Panc1 (cell line): Measurements from ENCODE around the gene SHC3. TPM values are rescaled to one million over a fixed set of nuclear protein-coding genes. Genes with fewer than 3 reads are reported as not detected.

Experiments
- ATAC-seq: fragments of 200-7000 bp; cut with Tn5 transposase; 2 replicates; pipeline ENCODE4 v1.9.1; 2020; ENCODE audit warnings: mild to moderate bottlenecking, moderate library complexity
- BruUV-seq: library from RNA; stranded (reverse); fragments of 400-500 nt; replicated peaks from 2 replicates; lab custom pipeline; 2021; lab: Mats Ljungman, UMichigan
- CTCF ChIA-PET: fragments of 300-600 bp; sonication (Branson Sonifier 250); formaldehyde crosslinking; loops from one replicate; lab custom pipeline; 2022; ENCODE audit warnings: antibody characterized with exemption; lab: Charles Lee
- POLR2A ChIA-PET: fragments of 300-600 bp; sonication (Branson Sonifier 250); formaldehyde crosslinking; loops from one replicate; lab custom pipeline; 2022; ENCODE audit warnings: antibody characterized with exemption; lab: Charles Lee
- DNase-seq: peaks from one replicate; pipeline ENCODE4 v3.0.0-alpha.2; 2010; ENCODE audit warnings: low read depth, low spot score
- H3K27ac ChIP-seq: 2 replicates; pipeline ENCODE4 v1.5.1; 2011; ENCODE audit warnings: mild to moderate bottlenecking, low read length, inconsistent platforms
- H3K27me3 ChIP-seq: fragments of 200-500 bp; sonication (Bioruptor generic); 2 replicates; pipeline ENCODE4 v1.6.0; 2014; ENCODE audit warnings: low read length, inconsistent platforms; ENCODE audit not compliant: control insufficient read depth, insufficient read depth
- H3K36me3 ChIP-seq: fragments of 200-500 bp; sonication (Bioruptor generic); 2 replicates; pipeline ENCODE4 v1.5.1; 2014; ENCODE audit warnings: inconsistent platforms, mild to moderate bottlenecking, low read length, moderate library complexity; ENCODE audit not compliant: control insufficient read depth, insufficient read depth
- H3K4me1 ChIP-seq: 2 replicates; pipeline ENCODE4 v1.5.1; 2011; ENCODE audit warnings: inconsistent platforms, mild to moderate bottlenecking, low read length, moderate library complexity; ENCODE audit not compliant: control insufficient read depth, insufficient read depth
- H3K4me3 ChIP-seq, 2 experiments: 2 replicates each; pipeline ENCODE4 v1.5.1; 2011 to 2012; ENCODE audit warnings: low read depth in 2 of 2, low read length in 2 of 2, mild to moderate bottlenecking in 2 of 2, inconsistent platforms in 1 of 2, moderate library complexity in 1 of 2
- H3K9me3 ChIP-seq: fragments of 200-500 bp; sonication (Bioruptor generic); 2 replicates; pipeline ENCODE4 v1.5.1; 2014; ENCODE audit warnings: low read depth, mild to moderate bottlenecking, inconsistent platforms, low read length, moderate library complexity; ENCODE audit not compliant: control insufficient read depth, insufficient read depth
- CTCF ChIP-seq: fragments of 450-650 bp; IDR thresholded peaks from 2 replicates; pipeline ENCODE4 v1.5.1; 2017; ENCODE audit warnings: mild to moderate bottlenecking
- POLR2AphosphoS5 ChIP-seq: IDR thresholded peaks from 2 replicates; pipeline ENCODE4 v1.6.1; 2012; ENCODE audit warnings: mild to moderate bottlenecking, low read depth, low read length, moderate library complexity
- REST ChIP-seq, 2 experiments: IDR thresholded peaks; 2 replicates each; pipeline ENCODE4 v1.6.1; 2011 to 2012; ENCODE audit warnings: low read depth in 2 of 2, control low read depth in 1 of 2, low read length in 1 of 2, mild to moderate bottlenecking in 1 of 2, moderate library complexity in 1 of 2; ENCODE audit not compliant: insufficient read depth in 1 of 2
- SIN3A ChIP-seq: IDR thresholded peaks from 2 replicates; pipeline ENCODE4 v1.6.1; 2012; ENCODE audit warnings: low read depth, mild to moderate bottlenecking, low read length, moderate library complexity, borderline replicate concordance; ENCODE audit not compliant: insufficient read depth
- TCF7L2 ChIP-seq: IDR thresholded peaks from 2 replicates; pipeline ENCODE4 v1.6.1; 2011; ENCODE audit warnings: mild to moderate bottlenecking, low read depth, low read length, inconsistent platforms
- in situ Hi-C: cut with HindIII; loops from 2 replicates; pipeline ENCODE4 v1.10.0; 2016; ENCODE audit warnings: low sequenced_read_pairs, low pct_unique_long_range_greater_than_20kb
- intact Hi-C: fragments of 100-400 bp; cut with micrococcal nuclease; formaldehyde crosslinking; loops from one replicate; pipeline ENCODE4 v1.10.0; 2022; ENCODE audit not compliant: unreplicated experiment
- total RNA-seq: library from RNA; stranded (reverse); gene quantifications from one replicate; pipeline ENCODE4 v1.2.1, GENCODE V29; 2021; ENCODE audit not compliant: unreplicated experiment

The SHC3 gene
- total RNA-seq, 1 experiment from 2014 or later, result 1.7 TPM

GRCh38 chr9:88991066-88992034 lies 187.3 kb downstream of the SHC3 start, which contains the start of gene S1PR3:
Gene S1PR3 (plus strand): TSS chr9:88991468. CDS start chr9:89001201, 9,733 bp downstream.
- H3K4me3 ChIP-seq, result peak within 1 kb of the TSS; percentile 59 to 67
- no peaks in the 10 kb centered on the region for H3K27me3 ChIP-seq
- DNase-seq (no peak), ATAC-seq (peak; percentile 89)
- no peak for TF ChIP-seq TCF7L2
- no peak for TF ChIP-seq SIN3A
- TF ChIP-seq POLR2AphosphoS5, result no peak
- peak; percentile 12 for TF ChIP-seq CTCF
- H3K36me3 ChIP-seq, result no peaks in the 10 kb centered on the region
- H3K4me1 ChIP-seq, result peaks cover 2% of the 10 kb centered on the region
- ChIA-PET CTCF (interaction anchor here (0.6 kb wide), 2 partner anchors 24 to 411 kb away, joined by 6 to 14 read pairs; no protein-coding TSS in a partner anchor), POLR2A (no interaction called here)
- no peaks in the 10 kb centered on the region for H3K9me3 ChIP-seq
- in situ Hi-C loops (no loop called here), intact Hi-C loops (no loop called here)
- 0 out of 2 replicates have a peak within 1 kb of the TSS, but pooled peaks have one; percentile 54 for H3K27ac ChIP-seq
- no TSS peak for BruUV-seq

- BruUV-seq, result no TSS peak
- intact Hi-C loops, result no loop called here
- Histone ChIP-seq H3K36me3 (no peaks in the 10 kb centered on the region), H3K4me3 (peak overlapping the region; percentile 59 to 67), H3K27ac (no peak overlapping the region), H3K9me3 (no peaks in the 10 kb centered on the region), H3K4me1 (peaks cover 2% of the 10 kb centered on the region), H3K27me3 (no peaks in the 10 kb centered on the region)
- DNase-seq, result no peak
- ATAC-seq, result no peak; the same call in 1 of the 2 replicates
- ChIA-PET CTCF (interaction anchor here (0.6 kb wide), 1 partner anchor 23 kb away, joined by 6 read pairs; no protein-coding TSS in a partner anchor), POLR2A (no interaction called here)
- in situ Hi-C loops, result no loop called here
- TF ChIP-seq CTCF (peak; percentile 26), POLR2AphosphoS5 (no peak)
Measured at GRCh38 chr9:88990729-88991065, 187.9 kb downstream of the SHC3 start.

DNA sequence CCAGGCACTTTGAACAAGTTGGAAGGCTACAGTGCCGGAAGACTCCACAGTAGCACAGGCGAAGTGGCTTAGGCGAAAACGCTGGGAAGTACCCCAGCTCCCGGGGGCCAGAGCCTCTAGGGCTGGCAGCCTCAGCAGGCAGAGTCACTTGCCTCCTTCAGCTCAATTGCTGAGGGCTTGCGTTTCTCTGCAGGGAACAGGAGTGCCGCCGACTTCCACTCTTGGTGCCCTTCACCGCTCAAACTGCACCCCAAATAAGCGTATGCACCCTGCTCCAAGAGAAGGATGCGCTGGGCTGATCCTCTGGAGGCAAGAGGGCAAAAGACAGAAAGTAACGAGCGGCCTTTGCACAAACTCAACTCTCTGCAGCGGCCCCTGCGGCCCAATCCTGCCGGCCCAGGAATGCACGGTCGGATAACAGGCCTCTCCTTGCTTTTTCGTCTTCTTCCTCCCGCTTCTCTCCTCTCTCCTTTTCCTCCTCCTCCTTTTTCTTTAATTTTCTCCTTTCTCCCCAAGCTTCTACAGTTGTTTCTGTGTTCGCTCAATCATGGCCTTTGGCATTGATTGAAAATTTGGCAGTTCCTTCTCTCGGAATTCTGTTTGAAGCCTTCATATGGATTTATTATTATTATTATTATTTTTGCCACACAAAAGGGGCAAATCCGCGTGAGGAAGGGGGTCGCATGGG lies 188.4 kb downstream of the SHC3 start:
- Histone ChIP-seq H3K36me3 (no peaks in the 10 kb centered on the region), H3K27me3 (no peaks in the 10 kb centered on the region), H3K27ac (no peak overlapping the region), H3K4me3 (no peak overlapping the region), H3K9me3 (no peaks in the 10 kb centered on the region), H3K4me1 (peaks cover 2% of the 10 kb centered on the region)
- in situ Hi-C loops (no loop called here), intact Hi-C loops (no loop called here)
- ChIA-PET POLR2A (no interaction called here), CTCF (no interaction called here)
- ATAC-seq (no peak), DNase-seq (no peak)
- TF ChIP-seq REST (IDR thresholded peaks at IDR 0.05; ENCODE audit: insufficient read depth in 1 of 2, low read depth in 2 of 2, low read length in 1 of 2) (no peak), SIN3A (no peak), POLR2AphosphoS5 (no peak)
- BruUV-seq, result no TSS peak
